Heart left ventricle (tissue), 16 donors: Measurements from ENCODE around the gene MAFG. TPM values are rescaled to one million over a fixed set of nuclear protein-coding genes. Genes with fewer than 3 reads are reported as not detected.

Experiments used
- ATAC-seq, 4 donors: fragments of 200-7000 bp; cut with Tn5 transposase; one replicate each; pipeline ENCODE4 v1.9.1; 2020 to 2022; ENCODE audit warnings: moderate library complexity in 4 of 4, mild to moderate bottlenecking in 3 of 4, moderate number of reproducible peaks in 1 of 4
- DNase-seq, 5 donors: peaks; one replicate each; pipeline ENCODE4 v3.0.0-alpha.2; 2020
- H3K27ac ChIP-seq, 12 donors: fragments of 200-600 bp; sonication (generic) in 4 of 12; one replicate each; pipeline versions ENCODE4 v1.5.0 to v1.8.0; 2016 to 2022; ENCODE audit warnings: mild to moderate bottlenecking in 2 of 12
- H3K27me3 ChIP-seq, 9 donors: fragments of 200-600 bp; sonication (generic) in 2 of 9; one replicate each; pipeline versions ENCODE4 v1.5.1 to v1.8.0; 2016 to 2022; ENCODE audit warnings: mild to moderate bottlenecking in 3 of 9
- H3K36me3 ChIP-seq, 9 donors: fragments of 200-600 bp; sonication (generic) in 2 of 9; one replicate each; pipeline versions ENCODE4 v1.5.0 to v1.8.0; 2018 to 2022; ENCODE audit warnings: mild to moderate bottlenecking in 2 of 9
- H3K4me1 ChIP-seq, 12 donors: fragments of 200-600 bp; sonication (generic) in 4 of 12; one replicate each; pipeline versions ENCODE4 v1.5.0 to v1.8.0; 2016 to 2022; ENCODE audit warnings: mild to moderate bottlenecking in 3 of 12
- H3K4me3 ChIP-seq, 12 donors: fragments of 200-600 bp; sonication (generic) in 4 of 12; one replicate each; pipeline versions ENCODE4 v1.5.0 to v1.8.0; 2017 to 2022; ENCODE audit warnings: mild to moderate bottlenecking in 9 of 12, moderate library complexity in 4 of 12
- H3K9me3 ChIP-seq, 12 donors: fragments of 200-600 bp; sonication (generic) in 4 of 12; one replicate each; pipeline versions ENCODE4 v1.5.0 to v1.8.0; 2016 to 2022; ENCODE audit warnings: mild to moderate bottlenecking in 1 of 12
- CTCF ChIP-seq, 12 donors: fragments of 200-600 bp; sonication (generic) in 4 of 12; IDR thresholded peaks; one replicate each; pipeline versions ENCODE4 v1.5.0 to v1.8.0; 2018 to 2022; ENCODE audit warnings: antibody characterized with exemption in 12 of 12, mild to moderate bottlenecking in 5 of 12
- POLR2A ChIP-seq, 2 donors: fragments of 450-650 bp; IDR thresholded peaks; one replicate each; pipeline ENCODE4 v1.6.1; 2017; ENCODE audit warnings: antibody characterized with exemption in 2 of 2, mild to moderate bottlenecking in 2 of 2, moderate library complexity in 2 of 2
- WGBS, 4 donors: extraction: QIAGEN DNeasy Blood & Tissue Kit in 2 of 4; methylation state at CpG; one replicate each; pipeline versions ENCODE4 v1.1.5 to v1.1.7; 2013 to 2018; 5-methylcytosine and 5-hydroxymethylcytosine counted together
- intact Hi-C, 10 donors: fragments of 100-400 bp; cut with DNase I; formaldehyde crosslinking; loops; one replicate each; pipeline versions ENCODE4 v1.11.1 to v1.14.2; 2022
- polyA plus RNA-seq, 2 donors: library from polyadenylated mRNA; stranded (reverse); fragments of 200-250 nt; gene quantifications; one replicate each; pipeline ENCODE4 v1.2.3, GENCODE V29; 2013
- total RNA-seq, 9 donors: library from RNA; depleted of rRNA in 2 of 9; stranded (reverse); fragments of >200 nt in 2 of 9; fragmentation: NEBNext Ultra II Directional in 3 of 9; extraction: Animal tissue kit (Norgen Biotek cat#: 25700) in 3 of 9; gene quantifications; one replicate each; pipeline versions ENCODE4 v1.1.0 to v1.2.4, GENCODE V29; 2016 to 2023
- donor health status: ischemic (EF 13 %, LVEDD 7.1; RV severe dilation, severe dysfunction).
- donor health status: healthy with polysubstance abuse.
- donor health status: DM: no; HTN: yes; CAD: no.
- donor health status: DM: no; HTN: no; CAD: no.
- donor health status: ischemic (EF 25% LVEDD 6.9; RV normal size, moderate dysfunction).
- donor health status: ischemic (EF 25% LVEDD 5.7; RV mildly dilated, moderate dysfunction).
- donor health status: healthy.
- donor health status: DM: yes; HTN: yes; CAD: no.
- donor health status: ischemic (EF 35%, LVEDD 5.7; RV mildly dilated, moderate dysfunction).
- donor health status: nonischemic (EF 11% LVEDD 7.7; RV severe dilation, severe dysfunction).
- donor health status: DM: yes; HTN: yes; CAD: no.
- donor health status: PGD.
- donor health status: ischemic (EF 29% LVEDD 5.4; RV normal size, mild dysfunction).
- donor health status: nonischemic (EF 23%, LVEDD 6.1; RV moderate dilation, normal function).

The MAFG gene
- total and polyA plus RNA-seq, 11 donors, result 10.2 to 30.5 (median 18.0) TPM

- Histone ChIP-seq H3K9me3 (no peaks in the 10 kb centered on the region), H3K36me3 (peaks cover 0 to 64% (median 54%) of the 10 kb centered on the region in 9 donors), H3K27ac (no peak overlapping the region), H3K27me3 (no peaks in the 10 kb centered on the region), H3K4me3 (no peak overlapping the region), H3K4me1 (peaks cover 7 to 45% (median 27%) of the 10 kb centered on the region in 12 donors)
- WGBS, 4 donors, result 93 to 95% (median 94%) methylated on average over 38 to 44 of the region's 44 CpGs
- ATAC-seq (no peak), DNase-seq (peak in 1 of 5 donors; percentile 47)
- TF ChIP-seq CTCF (IDR thresholded peaks at IDR 0.05) (no peak), POLR2A (IDR thresholded peaks at IDR 0.05) (no peak)
- intact Hi-C loops, result no loop called here
These were observed 39.2 kb downstream of the MAFG start for GRCh38 chr17:81888105-81888987.

- ATAC-seq, result peak in 1 of 4 donors; percentile 23
- Histone ChIP-seq H3K9me3 (no peaks in the 10 kb centered on the region), H3K36me3 (peaks cover 0 to 85% (median 66%) of the 10 kb centered on the region in 9 donors), H3K4me3 (no peak overlapping the region), H3K27me3 (no peaks in the 10 kb centered on the region), H3K4me1 (peaks cover 4 to 32% (median 16%) of the 10 kb centered on the region in 12 donors), H3K27ac (no peak overlapping the region)
- DNase-seq, result no peak
- intact Hi-C loops, result no loop called here
- 88 to 96% (median 90%) methylated on average over 5 to 11 of the region's 11 CpGs for WGBS, 4 donors
- no peak for TF ChIP-seq CTCF (IDR thresholded peaks at IDR 0.05)
- TF ChIP-seq POLR2A (IDR thresholded peaks at IDR 0.05), result no peak
These were observed 41.5 kb downstream of the MAFG start for GRCh38 chr17:81885869-81886548.

- intact Hi-C loops, result no loop called here
- ATAC-seq (no peak), DNase-seq (no peak)
- TF ChIP-seq CTCF (IDR thresholded peaks at IDR 0.05) (no peak), POLR2A (IDR thresholded peaks at IDR 0.05) (no peak)
- Histone ChIP-seq H3K27ac (no peak overlapping the region), H3K4me1 (peaks cover 2 to 28% (median 13%) of the 10 kb centered on the region in 12 donors), H3K27me3 (no peaks in the 10 kb centered on the region), H3K36me3 (peaks cover 0 to 87% (median 70%) of the 10 kb centered on the region in 9 donors), H3K9me3 (no peaks in the 10 kb centered on the region), H3K4me3 (no peak overlapping the region)
- 66 to 70% (median 69%) methylated on average over 10 of the region's 10 CpGs for WGBS, 4 donors
These were observed 42.1 kb downstream of the MAFG start for GRCh38 chr17:81885454-81885853.

GRCh38 chr17:81884968-81885367 lies 42.6 kb downstream of the MAFG start:
- TF ChIP-seq CTCF (IDR thresholded peaks at IDR 0.05) (no peak), POLR2A (IDR thresholded peaks at IDR 0.05) (no peak)
- H3K27me3 ChIP-seq, result no peaks in the 10 kb centered on the region
- peak in 1 of 5 donors; percentile 40 for DNase-seq
- peaks cover 0 to 23% (median 8%) of the 10 kb centered on the region in 12 donors for H3K4me1 ChIP-seq
- H3K27ac ChIP-seq, result no peak overlapping the region
- intact Hi-C loops, result loop anchor here in 1 of 10 donors (5.0 kb wide), 1 partner anchor 37 kb away; no protein-coding TSS in a partner anchor
- H3K36me3 ChIP-seq, result peaks cover 0 to 90% (median 66%) of the 10 kb centered on the region in 9 donors
- H3K9me3 ChIP-seq, result no peaks in the 10 kb centered on the region
- WGBS, 4 donors, result 87 to 98% (median 95%) methylated on average over 4 to 5 of the region's 5 CpGs
- H3K4me3 ChIP-seq, result no peak overlapping the region
- ATAC-seq, result peak in 1 of 4 donors; percentile 43
